A549 (cell line): ENCODE measurements around the gene DUOX1. TPM values are rescaled to one million over a fixed set of nuclear protein-coding genes. Genes with fewer than 3 reads are reported as not detected.

Experiments used
- ATAC-seq, 2 experiments: fragments of 200-7000 bp in 1 of 2; fragments of >200 bp in 1 of 2; cut with Nextera tagmentation in 1 of 2; cut with Tn5 transposase in 1 of 2; 3 replicates each; pipeline versions ENCODE4 v1.8.0 to v1.9.1; 2018 to 2020; ENCODE audit warnings: mild to moderate bottlenecking in 1 of 2, moderate library complexity in 1 of 2
- CTCF ChIA-PET: fragments of 300-600 bp; sonication (Branson Sonifier 250); formaldehyde crosslinking; extraction: SDS; loops from one replicate; lab custom pipeline; 2021; ENCODE audit warnings: antibody characterized with exemption, inconsistent platforms; lab: Yijun Ruan, JAX
- POLR2A ChIA-PET: fragments of 350-600 bp; formaldehyde crosslinking; extraction: SDS; loops from one replicate; lab custom pipeline; 2021; ENCODE audit warnings: antibody characterized with exemption, inconsistent platforms; lab: Yijun Ruan, JAX
- DNase-seq, 2 experiments: peaks; one replicate each; pipeline versions ENCODE4 v3.0.0 to v3.0.0-alpha.2; 2011 to 2016; ENCODE audit warnings: low read depth in 1 of 2, low spot score in 1 of 2
- FAIRE-seq: peaks from 2 replicates; lab custom pipeline; 2011; peaks lifted over from hg19 to GRCh38; lab: Jason Lieb, UNC
- H3K27ac ChIP-seq, 2 experiments: fragments of >200 bp; sonication (Bioruptor Twin); formaldehyde crosslinking; 3 replicates each; pipeline ENCODE4 v1.5.1; 2016 to 2017
- H3K4me1 ChIP-seq: fragments of >200 bp; sonication (Bioruptor Twin); formaldehyde crosslinking; 3 replicates; pipeline ENCODE4 v1.6.1; 2016
- H3K4me2 ChIP-seq: fragments of >200 bp; sonication (Bioruptor Twin); formaldehyde crosslinking; 3 replicates; pipeline ENCODE4 v1.6.1; 2016
- H3K4me3 ChIP-seq: fragments of >200 bp; sonication (Bioruptor Twin); formaldehyde crosslinking; 3 replicates; pipeline ENCODE4 v1.5.1; 2016
- H3K9me3 ChIP-seq: fragments of >200 bp; sonication (Bioruptor Twin); formaldehyde crosslinking; 3 replicates; pipeline ENCODE4 v1.6.1; 2016
- BHLHE40 ChIP-seq: IDR thresholded peaks from 2 replicates; pipeline ENCODE4 v1.6.1; 2012; ENCODE audit warnings: low read depth, low read length, inconsistent platforms
- CBX2 ChIP-seq: fragments of 200-600 bp; sonication (generic); IDR thresholded peaks from 2 replicates; pipeline ENCODE4 v1.6.1; 2016; ENCODE audit warnings: low read depth, mild to moderate bottlenecking, borderline replicate concordance
- CBX8 ChIP-seq: fragments of 200-600 bp; sonication (generic); IDR thresholded peaks from 2 replicates; pipeline ENCODE4 v1.6.1; 2016
- CTCF ChIP-seq: fragments of >200 bp; sonication (Bioruptor Twin); formaldehyde crosslinking; IDR thresholded peaks from 3 replicates; pipeline ENCODE4 v1.5.1; 2016
- E2F6 ChIP-seq: IDR thresholded peaks from 2 replicates; pipeline ENCODE4 v1.6.1; 2012; ENCODE audit warnings: low read depth, borderline replicate concordance
- EP300 ChIP-seq, 2 experiments: fragments of >200 bp; sonication (Bioruptor Twin); formaldehyde crosslinking; IDR thresholded peaks; 2 replicates in 1 of 2; 3 replicates in 1 of 2; pipeline ENCODE4 v1.6.1; 2016 to 2017
- FOSB ChIP-seq: fragments of 250-450 bp; sonication (Bioruptor Pico); IDR thresholded peaks from 2 replicates; pipeline ENCODE4 v1.5.0; 2020; ENCODE audit warnings: mild to moderate bottlenecking, moderate library complexity
- FOSL2 ChIP-seq, 2 experiments: fragments of 450-650 bp in 1 of 2; fragments of >200 bp in 1 of 2; sonication (Bioruptor Twin) in 1 of 2; formaldehyde crosslinking; IDR thresholded peaks; 2 replicates each; pipeline versions ENCODE4 v1.5.0 to v1.6.1; 2016 to 2020; ENCODE audit warnings: mild to moderate bottlenecking in 1 of 2, moderate library complexity in 1 of 2
- FOXS1 ChIP-seq: fragments of 250-450 bp; sonication (Bioruptor Pico); IDR thresholded peaks from 2 replicates; pipeline ENCODE4 v1.5.0; 2020; ENCODE audit warnings: mild to moderate bottlenecking, moderate library complexity
- GATA3 ChIP-seq: IDR thresholded peaks from 2 replicates; pipeline ENCODE4 v1.6.1; 2012; ENCODE audit warnings: borderline replicate concordance
- HOXA7 ChIP-seq: fragments of 250-450 bp; sonication (Bioruptor Pico); IDR thresholded peaks from 2 replicates; pipeline ENCODE4 v1.5.0; 2020; ENCODE audit warnings: mild to moderate bottlenecking, moderate library complexity
- HOXB13 ChIP-seq: fragments of 250-450 bp; sonication (Bioruptor Pico); IDR thresholded peaks from 2 replicates; pipeline ENCODE4 v1.5.0; 2020; ENCODE audit warnings: low read depth, mild to moderate bottlenecking, moderate library complexity
- HOXB5 ChIP-seq: fragments of 250-450 bp; sonication (Bioruptor Pico); IDR thresholded peaks from 2 replicates; pipeline ENCODE4 v1.5.0; 2020; ENCODE audit warnings: mild to moderate bottlenecking, moderate library complexity
- JUN ChIP-seq, 2 experiments: fragments of >200 bp; sonication (Bioruptor Twin); formaldehyde crosslinking; IDR thresholded peaks; 2 replicates in 1 of 2; 3 replicates in 1 of 2; pipeline ENCODE4 v1.6.1; 2016 to 2017
- MAFK ChIP-seq: fragments of 450-650 bp; IDR thresholded peaks from 2 replicates; pipeline ENCODE4 v1.6.1; 2014; ENCODE audit not compliant: partially characterized antibody
- MAZ ChIP-seq: fragments of 150-350 bp; IDR thresholded peaks from 2 replicates; pipeline ENCODE4 v1.6.1; 2014; ENCODE audit warnings: antibody characterized with exemption, low read depth, low read length, borderline replicate concordance
- NFE2L2 ChIP-seq: fragments of 150-350 bp; conservative IDR thresholded peaks from 2 replicates; pipeline ENCODE4 v1.6.1; 2014; ENCODE audit warnings: low read length
- NPAS2 ChIP-seq: fragments of 250-450 bp; sonication (Bioruptor Pico); IDR thresholded peaks from 2 replicates; pipeline ENCODE4 v1.8.0; 2022; ENCODE audit warnings: mild to moderate bottlenecking, moderate library complexity, borderline replicate concordance
- PHF8 ChIP-seq: fragments of 200-600 bp; sonication (generic); IDR thresholded peaks from 2 replicates; pipeline ENCODE4 v1.6.1; 2016; ENCODE audit warnings: low read depth, mild to moderate bottlenecking, antibody characterized with exemption, moderate library complexity, borderline replicate concordance
- POLR2AphosphoS2 ChIP-seq: conservative IDR thresholded peaks from 2 replicates; pipeline ENCODE4 v1.6.1; 2012; ENCODE audit warnings: low read length, improper control_type of control experiment, inconsistent platforms
- RCOR1 ChIP-seq: fragments of 150-350 bp; IDR thresholded peaks from 2 replicates; pipeline ENCODE4 v1.6.1; 2014; ENCODE audit warnings: antibody characterized with exemption, low read length, low read depth
- RNF2 ChIP-seq: fragments of 200-600 bp; sonication (generic); IDR thresholded peaks from 2 replicates; pipeline ENCODE4 v1.6.1; 2016; ENCODE audit warnings: low read depth, mild to moderate bottlenecking, antibody characterized with exemption, moderate library complexity, borderline replicate concordance
- SREBF2 ChIP-seq: fragments of 450-650 bp; IDR thresholded peaks from 2 replicates; pipeline ENCODE4 v1.6.1; 2014; ENCODE audit warnings: mild to moderate bottlenecking, moderate library complexity
- ZFP36 ChIP-seq: fragments of 450-650 bp; IDR thresholded peaks from 2 replicates; pipeline ENCODE4 v1.6.1; 2014; ENCODE audit warnings: borderline replicate concordance; ENCODE audit not compliant: partially characterized antibody
- WGBS: methylation state at CpG from one replicate; pipeline ENCODE4 v1.1.6; 2017; ENCODE audit errors: missing lambda C conversion rate; 5-methylcytosine and 5-hydroxymethylcytosine counted together
- polyA plus RNA-seq, 4 experiments: library from polyadenylated mRNA; depleted of rRNA in 3 of 4; stranded (reverse); fragments of >200 nt; fragmentation: RNase III in 1 of 4; extraction: RNeasy Plus Mini Kit Qiagen cat#74134 plus additional on column Dnase treatment in 1 of 4; gene quantifications; 2 replicates in 3 of 4; 3 replicates in 1 of 4; pipeline ENCODE4 v1.2.3, GENCODE V29; 2011 to 2017
- TF ChIP-seq, protein P1 (sequence below): fragments of 450-650 bp; IDR thresholded peaks from 2 replicates; pipeline ENCODE4 v1.6.1; 2014; ENCODE audit warnings: antibody characterized with exemption
- TF ChIP-seq, protein P2 (sequence below): fragments of >200 bp; sonication (Bioruptor Twin); formaldehyde crosslinking; IDR thresholded peaks from 2 replicates; pipeline ENCODE4 v1.6.1; 2016
- TF ChIP-seq, protein P3 (sequence below): fragments of 250-450 bp; sonication (Bioruptor Pico); IDR thresholded peaks from 2 replicates; pipeline ENCODE4 v1.5.0; 2021; ENCODE audit warnings: mild to moderate bottlenecking, moderate library complexity, borderline replicate concordance

Gene DUOX1
- polyA plus RNA-seq, 2 of the 4 experiments (the other 2 are of a cell fraction) = not detected

- H3K9me3 ChIP-seq = no peaks in the 10 kb centered on the region
- ATAC-seq (no peak), FAIRE-seq (no peak), DNase-seq (no peak)
- ChIA-PET POLR2A (no interaction called here), CTCF (interaction anchor here (1.5 to 1.7 kb wide), 2 partner anchors 12 to 21 kb away, joined by 3 to 4 read pairs; no protein-coding TSS in a partner anchor)
- peaks cover 6% of the 10 kb centered on the region; the same call in 1 of the 3 replicates for H3K4me1 ChIP-seq
- peak overlapping the region in 1 of 2 experiments; percentile 68; a peak in 3 of 6 replicates for H3K27ac ChIP-seq
- H3K4me3 ChIP-seq = no peak overlapping the region
- 100% methylated on average over 1 of the region's 2 CpGs for WGBS
- TF ChIP-seq, protein P1, sequence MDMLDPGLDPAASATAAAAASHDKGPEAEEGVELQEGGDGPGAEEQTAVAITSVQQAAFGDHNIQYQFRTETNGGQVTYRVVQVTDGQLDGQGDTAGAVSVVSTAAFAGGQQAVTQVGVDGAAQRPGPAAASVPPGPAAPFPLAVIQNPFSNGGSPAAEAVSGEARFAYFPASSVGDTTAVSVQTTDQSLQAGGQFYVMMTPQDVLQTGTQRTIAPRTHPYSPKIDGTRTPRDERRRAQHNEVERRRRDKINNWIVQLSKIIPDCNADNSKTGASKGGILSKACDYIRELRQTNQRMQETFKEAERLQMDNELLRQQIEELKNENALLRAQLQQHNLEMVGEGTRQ = no peak
- TF ChIP-seq HOXA7 (CRISPR knock-in tag) = no peak
- no peak for TF ChIP-seq GATA3
- no peak for TF ChIP-seq SREBF2
- no peak for TF ChIP-seq MAFK
- no peak for TF ChIP-seq ZFP36
- no peak for TF ChIP-seq CBX2
- TF ChIP-seq RNF2 = no peak
- no peak for TF ChIP-seq RCOR1
- no peak overlapping the region for H3K4me2 ChIP-seq
These were observed 53.7 kb downstream of the DUOX1 start for GRCh38 chr15:45183511-45183910.

DNA sequence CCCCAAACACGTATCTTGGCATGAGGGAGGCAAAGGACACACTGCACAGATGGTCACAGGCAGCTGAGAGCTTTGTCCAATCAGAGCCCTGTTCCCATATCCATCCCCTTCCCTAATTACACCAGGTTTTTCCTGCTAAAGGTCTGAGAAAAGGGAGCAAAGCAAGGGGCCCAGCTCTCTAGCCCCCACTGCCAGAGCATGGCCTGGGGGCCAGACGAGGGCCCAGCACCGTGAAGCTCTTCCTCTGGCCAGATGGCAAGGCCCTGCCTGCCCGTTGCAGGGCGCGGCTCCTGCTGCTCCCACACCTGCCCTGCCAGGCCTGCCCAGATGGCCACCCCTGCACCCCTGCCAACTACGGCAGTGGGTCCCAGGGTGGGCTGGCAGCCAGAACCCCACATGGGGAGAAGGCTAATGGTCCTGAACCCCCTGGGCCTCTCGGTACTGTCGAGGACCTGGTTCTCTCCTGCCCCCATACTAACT lies 54.8 kb downstream of the DUOX1 start:
- 89% methylated on average over 3 of the region's 9 CpGs for WGBS
- Histone ChIP-seq H3K4me3 (no peak overlapping the region), H3K9me3 (no peaks in the 10 kb centered on the region), H3K4me1 (peaks cover 8% of the 10 kb centered on the region; the same call in 1 of the 3 replicates), H3K27ac (no peak overlapping the region), H3K4me2 (no peak overlapping the region)
- ATAC-seq = no peak
- TF ChIP-seq HOXB5 (CRISPR knock-in tag) (no peak), JUN (IDR thresholded peaks at IDR 0.05) (no peak), MAZ (no peak), FOSL2 (IDR thresholded peaks at IDR 0.05) (no peak), FOSL2 (CRISPR knock-in tag; IDR thresholded peaks at IDR 0.05) (no peak), FOSB (CRISPR knock-in tag) (no peak), CTCF (no peak), EP300 (IDR thresholded peaks at IDR 0.05) (no peak), FOXS1 (CRISPR knock-in tag) (no peak), HOXB13 (no peak), BHLHE40 (no peak), E2F6 (no peak), NFE2L2 (no peak), PHF8 (no peak), NPAS2 (CRISPR knock-in tag) (no peak), POLR2AphosphoS2 (no peak), ZFP36 (no peak), CBX8 (no peak), CBX2 (no peak)
- TF ChIP-seq, protein P2, sequence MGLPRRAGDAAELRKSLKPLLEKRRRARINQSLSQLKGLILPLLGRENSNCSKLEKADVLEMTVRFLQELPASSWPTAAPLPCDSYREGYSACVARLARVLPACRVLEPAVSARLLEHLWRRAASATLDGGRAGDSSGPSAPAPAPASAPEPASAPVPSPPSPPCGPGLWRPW = no peak
- TF ChIP-seq, protein P3, sequence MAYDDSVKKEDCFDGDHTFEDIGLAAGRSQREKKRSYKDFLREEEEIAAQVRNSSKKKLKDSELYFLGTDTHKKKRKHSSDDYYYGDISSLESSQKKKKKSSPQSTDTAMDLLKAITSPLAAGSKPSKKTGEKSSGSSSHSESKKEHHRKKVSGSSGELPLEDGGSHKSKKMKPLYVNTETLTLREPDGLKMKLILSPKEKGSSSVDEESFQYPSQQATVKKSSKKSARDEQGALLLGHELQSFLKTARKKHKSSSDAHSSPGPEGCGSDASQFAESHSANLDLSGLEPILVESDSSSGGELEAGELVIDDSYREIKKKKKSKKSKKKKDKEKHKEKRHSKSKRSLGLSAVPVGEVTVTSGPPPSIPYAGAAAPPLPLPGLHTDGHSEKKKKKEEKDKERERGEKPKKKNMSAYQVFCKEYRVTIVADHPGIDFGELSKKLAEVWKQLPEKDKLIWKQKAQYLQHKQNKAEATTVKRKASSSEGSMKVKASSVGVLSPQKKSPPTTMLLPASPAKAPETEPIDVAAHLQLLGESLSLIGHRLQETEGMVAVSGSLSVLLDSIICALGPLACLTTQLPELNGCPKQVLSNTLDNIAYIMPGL (CRISPR knock-in tag) = no peak
- DNase-seq = no peak
- no peak for FAIRE-seq
- ChIA-PET CTCF (interaction anchor here (1.1 to 1.8 kb wide), 4 partner anchors 13 to 22 kb away, joined by 3 to 8 read pairs (median 5); no protein-coding TSS in a partner anchor), POLR2A (interaction anchor here (0.5 to 0.6 kb wide), 2 partner anchors 32 to 63 kb away, joined by 4 read pairs; no protein-coding TSS in a partner anchor)
